ENCODE measurements around the gene PLD4. TPM values are rescaled to one million over a fixed set of nuclear protein-coding genes. Genes with fewer than 3 reads are reported as not detected.
A peak's percentile ranks its signal among the peaks of the same experiment; 100 is the strongest.

The PLD4 gene
- total RNA-seq, 1 experiment from 2014 or later: 0.07 TPM

DNA sequence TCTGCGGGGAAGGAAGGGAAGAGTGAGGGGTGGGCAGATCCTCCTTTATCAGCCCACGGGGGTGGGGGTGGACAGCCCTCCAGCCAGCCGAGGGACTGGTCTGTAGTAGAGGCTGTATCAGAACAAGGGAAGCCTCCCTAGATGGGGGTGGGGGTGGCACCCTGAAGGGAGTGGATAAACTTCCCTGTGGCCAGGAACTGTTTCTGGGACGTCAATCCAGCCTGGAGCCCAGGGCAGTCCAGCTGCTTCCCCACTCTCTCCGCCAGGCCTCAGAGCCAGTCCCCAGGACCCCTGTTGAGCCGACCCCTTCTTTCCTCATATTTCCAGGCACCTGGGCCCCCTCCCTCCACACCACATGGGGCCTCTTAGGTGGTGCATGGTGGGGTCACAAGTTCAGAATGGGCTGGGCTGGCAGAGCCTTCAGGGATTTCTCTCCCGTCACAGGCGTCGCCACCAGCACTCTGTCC, 6.7 kb downstream of the PLD4 start (continued):
- TF ChIP-seq ZBTB21 (CRISPR knock-in tag; IDR thresholded peaks at IDR 0.05; ENCODE audit: borderline replicate concordance): no peak

DNA sequence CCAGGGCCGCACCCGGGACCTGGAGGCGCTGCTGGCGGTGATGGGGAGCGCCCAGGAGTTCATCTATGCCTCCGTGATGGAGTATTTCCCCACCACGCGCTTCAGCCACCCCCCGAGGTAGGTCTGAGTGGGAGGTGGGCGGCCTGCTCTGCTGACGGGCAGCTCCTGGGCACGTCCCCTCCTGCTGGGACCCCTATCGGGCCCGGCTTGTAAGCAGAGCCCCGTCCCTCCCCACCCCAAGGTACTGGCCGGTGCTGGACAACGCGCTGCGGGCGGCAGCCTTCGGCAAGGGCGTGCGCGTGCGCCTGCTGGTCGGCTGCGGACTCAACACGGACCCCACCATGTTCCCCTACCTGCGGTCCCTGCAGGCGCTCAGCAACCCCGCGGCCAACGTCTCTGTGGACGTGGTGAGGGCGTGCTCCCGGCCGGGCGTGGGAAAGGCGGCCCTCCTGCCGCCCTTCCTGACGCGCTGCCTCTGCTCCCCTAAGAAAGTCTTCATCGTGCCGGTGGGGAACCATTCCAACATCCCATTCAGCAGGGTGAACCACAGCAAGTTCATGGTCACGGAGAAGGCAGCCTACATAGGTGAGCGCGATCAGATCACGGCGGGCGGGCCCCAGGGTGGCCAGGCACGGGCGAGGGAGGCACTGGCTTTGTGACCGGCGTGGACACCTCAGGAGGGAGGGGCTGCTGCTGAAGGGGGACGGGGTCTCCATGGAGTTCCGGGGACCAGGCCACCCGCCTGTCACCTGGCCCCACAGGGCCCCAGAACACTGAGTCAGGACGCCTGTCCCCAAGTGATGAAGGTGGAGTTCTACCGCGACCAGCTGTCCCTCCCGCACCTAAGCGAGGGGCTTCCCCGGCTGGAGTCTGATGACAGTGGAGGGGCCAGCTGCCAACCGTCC, 7.3 kb downstream of the PLD4 start:
- peak overlapping the region; percentile 55 for H3K4me3 Mint-ChIP-seq
- DNase-seq (ENCODE audit: low spot score): peak; percentile 31
- ATAC-seq: no peak
- no peak overlapping the region for H3K27ac Mint-ChIP-seq
- TF ChIP-seq, protein P1, sequence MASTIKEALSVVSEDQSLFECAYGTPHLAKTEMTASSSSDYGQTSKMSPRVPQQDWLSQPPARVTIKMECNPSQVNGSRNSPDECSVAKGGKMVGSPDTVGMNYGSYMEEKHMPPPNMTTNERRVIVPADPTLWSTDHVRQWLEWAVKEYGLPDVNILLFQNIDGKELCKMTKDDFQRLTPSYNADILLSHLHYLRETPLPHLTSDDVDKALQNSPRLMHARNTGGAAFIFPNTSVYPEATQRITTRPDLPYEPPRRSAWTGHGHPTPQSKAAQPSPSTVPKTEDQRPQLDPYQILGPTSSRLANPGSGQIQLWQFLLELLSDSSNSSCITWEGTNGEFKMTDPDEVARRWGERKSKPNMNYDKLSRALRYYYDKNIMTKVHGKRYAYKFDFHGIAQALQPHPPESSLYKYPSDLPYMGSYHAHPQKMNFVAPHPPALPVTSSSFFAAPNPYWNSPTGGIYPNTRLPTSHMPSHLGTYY (CRISPR knock-in tag; IDR thresholded peaks at IDR 0.05): no peak
- TF ChIP-seq JUN (CRISPR knock-in tag; IDR thresholded peaks at IDR 0.05): no peak
- TF ChIP-seq TP53 (CRISPR knock-in tag; IDR thresholded peaks at IDR 0.05): 0 out of 2 replicates have a peak, but pooled peaks have one; percentile 21
- TF ChIP-seq ZNF317 (CRISPR knock-in tag; IDR thresholded peaks at IDR 0.05; ENCODE audit: borderline replicate concordance, low read depth): no peak
- POLR2A ChIA-PET: no interaction called here
- H3K9me3 Mint-ChIP-seq: no peaks in the 10 kb centered on the region
- peaks cover 65% of the 10 kb centered on the region for H3K27me3 Mint-ChIP-seq (ENCODE audit: low read depth)
- no peaks in the 10 kb centered on the region for H3K4me1 Mint-ChIP-seq
- H3K36me3 Mint-ChIP-seq: no peaks in the 10 kb centered on the region
- CTCF ChIA-PET: interaction anchor here (0.8 to 3.0 kb wide), 17 partner anchors 9 to 163 kb away, joined by 3 to 20 read pairs (median 5); partner anchors contain the start of gene ZBTB42

DNA sequence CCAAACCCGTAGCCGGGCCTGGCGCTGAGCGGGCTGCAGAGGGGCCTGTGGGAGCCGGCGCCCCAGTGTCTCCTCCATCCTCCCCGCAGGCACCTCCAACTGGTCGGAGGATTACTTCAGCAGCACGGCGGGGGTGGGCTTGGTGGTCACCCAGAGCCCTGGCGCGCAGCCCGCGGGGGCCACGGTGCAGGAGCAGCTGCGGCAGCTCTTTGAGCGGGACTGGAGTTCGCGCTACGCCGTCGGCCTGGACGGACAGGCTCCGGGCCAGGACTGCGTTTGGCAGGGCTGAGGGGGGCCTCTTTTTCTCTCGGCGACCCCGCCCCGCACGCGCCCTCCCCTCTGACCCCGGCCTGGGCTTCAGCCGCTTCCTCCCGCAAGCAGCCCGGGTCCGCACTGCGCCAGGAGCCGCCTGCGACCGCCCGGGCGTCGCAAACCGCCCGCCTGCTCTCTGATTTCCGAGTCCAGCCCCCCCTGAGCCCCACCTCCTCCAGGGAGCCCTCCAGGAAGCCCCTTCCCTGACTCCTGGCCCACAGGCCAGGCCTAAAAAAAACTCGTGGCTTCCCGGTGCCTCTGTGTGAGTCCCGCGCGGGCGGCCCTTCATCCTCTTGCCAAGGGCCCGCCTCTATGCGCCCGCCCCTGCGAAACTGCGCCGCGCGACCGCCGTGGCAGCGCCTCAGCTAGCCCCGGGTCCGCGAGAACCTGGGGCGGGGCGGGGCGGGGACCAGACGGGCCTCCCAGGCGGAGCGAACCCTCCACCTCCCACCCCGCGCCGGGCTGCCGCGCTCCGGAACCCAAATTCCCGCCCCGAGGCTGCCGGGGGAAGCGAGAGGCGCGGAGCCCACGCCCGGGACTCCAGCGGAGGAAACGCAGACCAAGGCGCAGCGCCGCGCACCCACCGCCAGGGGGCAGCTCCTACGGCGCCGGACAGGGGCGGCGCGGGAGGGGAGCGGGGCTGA, 8.3 kb downstream of the PLD4 start:
- Mint-ChIP-seq H3K9me3 (no peaks in the 10 kb centered on the region), H3K27me3 (ENCODE audit: low read depth) (peaks cover 74% of the 10 kb centered on the region), H3K4me1 (no peaks in the 10 kb centered on the region), H3K4me3 (peak overlapping the region; percentile 62), H3K36me3 (no peaks in the 10 kb centered on the region), H3K27ac (no peak overlapping the region)
- DNase-seq (ENCODE audit: low spot score): peak; percentile 87
- CTCF ChIA-PET: interaction anchor here (0.6 to 3.0 kb wide), 31 partner anchors 8 to 236 kb away, joined by 3 to 20 read pairs (median 4); partner anchors contain the start of genes CDCA4, CLBA1, JAG2 and PLD4
- TF ChIP-seq ELF4 (CRISPR knock-in tag; IDR thresholded peaks at IDR 0.05; ENCODE audit: low read depth) (no peak), SP1 (CRISPR knock-in tag; conservative IDR thresholded peaks at IDR 0.05) (peak; percentile 10; the same call in 1 of the 2 replicates), CREM (CRISPR knock-in tag; IDR thresholded peaks at IDR 0.05) (no peak)
- TF ChIP-seq, protein P2, sequence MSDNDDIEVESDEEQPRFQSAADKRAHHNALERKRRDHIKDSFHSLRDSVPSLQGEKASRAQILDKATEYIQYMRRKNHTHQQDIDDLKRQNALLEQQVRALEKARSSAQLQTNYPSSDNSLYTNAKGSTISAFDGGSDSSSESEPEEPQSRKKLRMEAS (CRISPR knock-in tag; IDR thresholded peaks at IDR 0.05): 0 out of 2 replicates have a peak, but pooled peaks have one; percentile 59
- TF ChIP-seq, protein P3, sequence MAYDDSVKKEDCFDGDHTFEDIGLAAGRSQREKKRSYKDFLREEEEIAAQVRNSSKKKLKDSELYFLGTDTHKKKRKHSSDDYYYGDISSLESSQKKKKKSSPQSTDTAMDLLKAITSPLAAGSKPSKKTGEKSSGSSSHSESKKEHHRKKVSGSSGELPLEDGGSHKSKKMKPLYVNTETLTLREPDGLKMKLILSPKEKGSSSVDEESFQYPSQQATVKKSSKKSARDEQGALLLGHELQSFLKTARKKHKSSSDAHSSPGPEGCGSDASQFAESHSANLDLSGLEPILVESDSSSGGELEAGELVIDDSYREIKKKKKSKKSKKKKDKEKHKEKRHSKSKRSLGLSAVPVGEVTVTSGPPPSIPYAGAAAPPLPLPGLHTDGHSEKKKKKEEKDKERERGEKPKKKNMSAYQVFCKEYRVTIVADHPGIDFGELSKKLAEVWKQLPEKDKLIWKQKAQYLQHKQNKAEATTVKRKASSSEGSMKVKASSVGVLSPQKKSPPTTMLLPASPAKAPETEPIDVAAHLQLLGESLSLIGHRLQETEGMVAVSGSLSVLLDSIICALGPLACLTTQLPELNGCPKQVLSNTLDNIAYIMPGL (CRISPR knock-in tag; IDR thresholded peaks at IDR 0.05): peak; percentile 88
- TF ChIP-seq, protein P4, sequence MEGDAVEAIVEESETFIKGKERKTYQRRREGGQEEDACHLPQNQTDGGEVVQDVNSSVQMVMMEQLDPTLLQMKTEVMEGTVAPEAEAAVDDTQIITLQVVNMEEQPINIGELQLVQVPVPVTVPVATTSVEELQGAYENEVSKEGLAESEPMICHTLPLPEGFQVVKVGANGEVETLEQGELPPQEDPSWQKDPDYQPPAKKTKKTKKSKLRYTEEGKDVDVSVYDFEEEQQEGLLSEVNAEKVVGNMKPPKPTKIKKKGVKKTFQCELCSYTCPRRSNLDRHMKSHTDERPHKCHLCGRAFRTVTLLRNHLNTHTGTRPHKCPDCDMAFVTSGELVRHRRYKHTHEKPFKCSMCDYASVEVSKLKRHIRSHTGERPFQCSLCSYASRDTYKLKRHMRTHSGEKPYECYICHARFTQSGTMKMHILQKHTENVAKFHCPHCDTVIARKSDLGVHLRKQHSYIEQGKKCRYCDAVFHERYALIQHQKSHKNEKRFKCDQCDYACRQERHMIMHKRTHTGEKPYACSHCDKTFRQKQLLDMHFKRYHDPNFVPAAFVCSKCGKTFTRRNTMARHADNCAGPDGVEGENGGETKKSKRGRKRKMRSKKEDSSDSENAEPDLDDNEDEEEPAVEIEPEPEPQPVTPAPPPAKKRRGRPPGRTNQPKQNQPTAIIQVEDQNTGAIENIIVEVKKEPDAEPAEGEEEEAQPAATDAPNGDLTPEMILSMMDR (IDR thresholded peaks at IDR 0.05): peak; percentile 58
- POLR2A ChIA-PET: no interaction called here
- peak; percentile 77 for ATAC-seq

All from WTC11 (cell line).